HepG2 (cell line): Measurements from ENCODE around the gene KRT79. TPM values are rescaled to one million over a fixed set of nuclear protein-coding genes. Genes with fewer than 3 reads are reported as not detected.

Source experiments
- CHCHD3 ChIP-seq: sonication (generic); formaldehyde crosslinking; IDR thresholded peaks from 2 replicates; pipeline ENCODE4 v1.8.0; 2022; ENCODE audit warnings: mild to moderate bottlenecking, missing genetic modification reagents, moderate library complexity
- FOXK1 ChIP-seq: sonication (generic); formaldehyde crosslinking; IDR thresholded peaks from 2 replicates; pipeline ENCODE4 v1.4.0; 2020; ENCODE audit warnings: low read depth, missing genetic modification reagents, borderline replicate concordance
- HHEX ChIP-seq: IDR thresholded peaks from 2 replicates; pipeline ENCODE4 v1.6.1; 2016; ENCODE audit warnings: control low read depth
- HNF4A ChIP-seq: sonication (generic); formaldehyde crosslinking; IDR thresholded peaks from 2 replicates; pipeline ENCODE4 v1.4.0; 2020; ENCODE audit warnings: missing genetic modification reagents
- HNRNPL ChIP-seq: fragments of 200-400 bp; formaldehyde crosslinking; IDR thresholded peaks from 2 replicates; pipeline ENCODE4 v1.6.1; 2017; ENCODE audit warnings: mild to moderate bottlenecking, low read depth, low read length
- HOXD1 ChIP-seq: sonication (generic); formaldehyde crosslinking; IDR thresholded peaks from 2 replicates; pipeline ENCODE4 v1.5.0; 2020; ENCODE audit warnings: missing genetic modification reagents
- JUN ChIP-seq: sonication (generic); formaldehyde crosslinking; IDR thresholded peaks from 2 replicates; pipeline ENCODE4 v1.4.0; 2020; ENCODE audit warnings: mild to moderate bottlenecking, missing genetic modification reagents
- MAFF ChIP-seq: IDR thresholded peaks from 2 replicates; pipeline ENCODE4 v1.6.1; 2011; ENCODE audit warnings: low read depth, low read length, improper control_type of control experiment
- MIER3 ChIP-seq: IDR thresholded peaks from 2 replicates; pipeline ENCODE4 v1.6.1; 2016; ENCODE audit warnings: missing compliant biosample characterization, borderline replicate concordance
- SNAPC2 ChIP-seq: sonication (generic); formaldehyde crosslinking; IDR thresholded peaks from 2 replicates; pipeline ENCODE4 v1.8.1; 2022; ENCODE audit warnings: mild to moderate bottlenecking, missing genetic modification reagents
- ZEB1 ChIP-seq: IDR thresholded peaks from 2 replicates; pipeline ENCODE4 v1.6.1; 2012; ENCODE audit warnings: mild to moderate bottlenecking, low read depth, inconsistent platforms; ENCODE audit not compliant: insufficient replicate concordance
- ZMAT3 ChIP-seq: sonication (generic); formaldehyde crosslinking; conservative IDR thresholded peaks from 2 replicates; pipeline ENCODE4 v1.7.0; 2021; ENCODE audit warnings: missing genetic modification reagents
- ZNF432 ChIP-seq: sonication (generic); formaldehyde crosslinking; IDR thresholded peaks from 2 replicates; pipeline ENCODE4 v1.5.0; 2020; ENCODE audit warnings: missing genetic modification reagents, mild to moderate bottlenecking, borderline replicate concordance
- ZNF572 ChIP-seq: sonication (generic); formaldehyde crosslinking; IDR thresholded peaks from 2 replicates; pipeline ENCODE4 v1.5.1; 2020; ENCODE audit warnings: mild to moderate bottlenecking, missing genetic modification reagents
- ZNF670 ChIP-seq: sonication (generic); formaldehyde crosslinking; IDR thresholded peaks from 2 replicates; pipeline ENCODE4 v1.8.0; 2022; ENCODE audit warnings: mild to moderate bottlenecking, missing genetic modification reagents, borderline replicate concordance
- ZNF674 ChIP-seq: sonication (generic); formaldehyde crosslinking; IDR thresholded peaks from 2 replicates; pipeline ENCODE4 v1.5.0; 2020; ENCODE audit warnings: low read depth, mild to moderate bottlenecking, missing genetic modification reagents
- ZNF781 ChIP-seq: sonication (generic); formaldehyde crosslinking; IDR thresholded peaks from 2 replicates; pipeline ENCODE4 v1.5.1; 2020; ENCODE audit warnings: borderline replicate concordance, mild to moderate bottlenecking, missing genetic modification reagents; ENCODE audit errors: not compliant biosample characterization
- polyA plus RNA-seq, 8 experiments: library from polyadenylated mRNA; depleted of rRNA in 3 of 8; stranded (reverse) in 7 of 8; unstranded in 1 of 8; fragments of >200 nt; fragmentation: Illumina TruSeq in 4 of 8; extraction: Trizol in 4 of 8; gene quantifications; 2 replicates each; pipeline versions ENCODE4 v1.2.1 to v1.2.3, GENCODE V29; 2011 to 2016; ENCODE audit warnings: low read depth in 4 of 8, missing spikeins in 1 of 8, mixed read lengths in 1 of 8; ENCODE audit not compliant: insufficient read depth in 1 of 8
- total RNA-seq, 5 experiments: library from RNA; depleted of rRNA; stranded (reverse); fragments of >200 nt; fragmentation: Illumina TruSeq; extraction: Trizol; gene quantifications; 2 replicates each; pipeline ENCODE4 v1.2.3, GENCODE V29; 2016; ENCODE audit warnings: low read depth in 1 of 5
- TF ChIP-seq, protein P1 (sequence below): sonication (generic); formaldehyde crosslinking; IDR thresholded peaks from 2 replicates; pipeline ENCODE4 v1.5.1; 2020; ENCODE audit warnings: missing genetic modification reagents, mild to moderate bottlenecking, borderline replicate concordance
- TF ChIP-seq, protein P2 (sequence below): sonication (generic); formaldehyde crosslinking; IDR thresholded peaks from 2 replicates; pipeline ENCODE4 v1.5.1; 2020; ENCODE audit warnings: missing genetic modification reagents, mild to moderate bottlenecking, borderline replicate concordance
- TF ChIP-seq, protein P3 (sequence below): sonication (generic); formaldehyde crosslinking; IDR thresholded peaks from 2 replicates; pipeline ENCODE4 v1.5.1; 2020; ENCODE audit warnings: missing genetic modification reagents, mild to moderate bottlenecking, borderline replicate concordance
- TF ChIP-seq, protein P4 (sequence below): sonication (generic); formaldehyde crosslinking; IDR thresholded peaks from 2 replicates; pipeline ENCODE4 v1.4.0; 2020; ENCODE audit warnings: missing genetic modification reagents
- TF ChIP-seq, protein P5 (sequence below): sonication (generic); formaldehyde crosslinking; IDR thresholded peaks from 2 replicates; pipeline ENCODE4 v1.4.0; 2020; ENCODE audit warnings: mild to moderate bottlenecking, missing genetic modification reagents

The KRT79 gene
- total and polyA plus RNA-seq, 2 of the 13 experiments (the other 11 are each of a cell fraction or from before 2014, with no cell fraction given) = 0.09 TPM; not detected in 1

DNA sequence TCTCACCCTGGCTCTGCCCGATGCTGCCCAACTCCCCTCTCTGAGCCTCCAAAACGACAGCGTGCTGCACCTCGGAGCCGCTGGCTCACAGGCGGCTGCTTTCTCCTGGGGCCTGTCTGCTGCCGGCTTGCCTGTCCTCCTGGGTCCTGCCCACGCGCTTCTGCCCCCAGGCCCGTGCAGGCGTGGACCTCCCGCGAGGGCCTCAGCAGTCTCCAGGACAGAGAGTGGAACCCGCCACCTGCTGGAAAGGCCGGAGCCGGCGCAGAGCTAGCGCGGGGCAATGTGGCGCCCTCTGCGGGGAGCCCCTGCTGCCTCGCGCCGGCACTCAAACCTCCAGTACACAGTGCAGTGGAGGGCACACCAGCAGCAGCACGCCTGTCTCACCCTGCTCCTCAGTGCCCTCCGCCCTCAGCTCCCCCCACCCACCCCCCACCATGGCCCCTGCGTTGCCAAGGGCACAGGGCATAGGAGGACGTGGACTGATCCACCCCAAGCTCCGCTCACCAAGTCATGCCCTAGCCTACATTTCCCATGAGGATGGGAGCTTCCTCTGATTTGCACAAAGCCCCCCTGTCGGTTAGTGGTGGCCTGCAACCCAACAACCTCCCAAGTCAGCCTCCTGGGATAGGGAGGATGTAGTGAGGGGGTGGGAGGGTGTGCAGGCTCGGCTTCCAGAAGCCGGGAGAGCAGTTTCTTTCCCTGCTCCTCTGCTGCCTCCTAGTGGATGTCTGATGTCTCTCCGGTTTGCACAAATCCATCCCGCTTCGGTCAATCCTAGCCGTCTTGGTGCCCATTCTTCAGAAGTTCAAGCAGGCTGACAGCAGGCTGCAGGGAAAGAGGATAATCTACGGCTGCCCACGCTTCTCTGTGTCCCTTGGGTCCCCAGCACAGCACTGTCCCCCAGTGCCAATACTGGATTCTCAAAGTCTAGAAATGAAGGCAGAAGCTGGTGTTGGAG is 45.6 kb upstream of the KRT79 start (continued):
- TF ChIP-seq, protein P1, sequence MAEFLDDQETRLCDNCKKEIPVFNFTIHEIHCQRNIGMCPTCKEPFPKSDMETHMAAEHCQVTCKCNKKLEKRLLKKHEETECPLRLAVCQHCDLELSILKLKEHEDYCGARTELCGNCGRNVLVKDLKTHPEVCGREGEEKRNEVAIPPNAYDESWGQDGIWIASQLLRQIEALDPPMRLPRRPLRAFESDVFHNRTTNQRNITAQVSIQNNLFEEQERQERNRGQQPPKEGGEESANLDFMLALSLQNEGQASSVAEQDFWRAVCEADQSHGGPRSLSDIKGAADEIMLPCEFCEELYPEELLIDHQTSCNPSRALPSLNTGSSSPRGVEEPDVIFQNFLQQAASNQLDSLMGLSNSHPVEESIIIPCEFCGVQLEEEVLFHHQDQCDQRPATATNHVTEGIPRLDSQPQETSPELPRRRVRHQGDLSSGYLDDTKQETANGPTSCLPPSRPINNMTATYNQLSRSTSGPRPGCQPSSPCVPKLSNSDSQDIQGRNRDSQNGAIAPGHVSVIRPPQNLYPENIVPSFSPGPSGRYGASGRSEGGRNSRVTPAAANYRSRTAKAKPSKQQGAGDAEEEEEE (CRISPR knock-in tag) = no peak
- TF ChIP-seq MAFF = no peak
- TF ChIP-seq, protein P2, sequence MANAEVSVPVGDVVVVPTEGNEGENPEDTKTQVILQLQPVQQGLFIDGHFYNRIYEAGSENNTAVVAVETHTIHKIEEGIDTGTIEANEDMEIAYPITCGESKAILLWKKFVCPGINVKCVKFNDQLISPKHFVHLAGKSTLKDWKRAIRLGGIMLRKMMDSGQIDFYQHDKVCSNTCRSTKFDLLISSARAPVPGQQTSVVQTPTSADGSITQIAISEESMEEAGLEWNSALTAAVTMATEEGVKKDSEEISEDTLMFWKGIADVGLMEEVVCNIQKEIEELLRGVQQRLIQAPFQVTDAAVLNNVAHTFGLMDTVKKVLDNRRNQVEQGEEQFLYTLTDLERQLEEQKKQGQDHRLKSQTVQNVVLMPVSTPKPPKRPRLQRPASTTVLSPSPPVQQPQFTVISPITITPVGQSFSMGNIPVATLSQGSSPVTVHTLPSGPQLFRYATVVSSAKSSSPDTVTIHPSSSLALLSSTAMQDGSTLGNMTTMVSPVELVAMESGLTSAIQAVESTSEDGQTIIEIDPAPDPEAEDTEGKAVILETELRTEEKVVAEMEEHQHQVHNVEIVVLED (CRISPR knock-in tag) = no peak
- no peak for TF ChIP-seq ZEB1
- 0 out of 2 replicates have a peak, but pooled peaks have one; percentile 39 for TF ChIP-seq HNRNPL
- no peak for TF ChIP-seq HNF4A (CRISPR knock-in tag)
- TF ChIP-seq ZNF572 = 0 out of 2 replicates have a peak, but pooled peaks have one; percentile 36
- TF ChIP-seq, protein P3, sequence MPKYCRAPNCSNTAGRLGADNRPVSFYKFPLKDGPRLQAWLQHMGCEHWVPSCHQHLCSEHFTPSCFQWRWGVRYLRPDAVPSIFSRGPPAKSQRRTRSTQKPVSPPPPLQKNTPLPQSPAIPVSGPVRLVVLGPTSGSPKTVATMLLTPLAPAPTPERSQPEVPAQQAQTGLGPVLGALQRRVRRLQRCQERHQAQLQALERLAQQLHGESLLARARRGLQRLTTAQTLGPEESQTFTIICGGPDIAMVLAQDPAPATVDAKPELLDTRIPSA = no peak
- TF ChIP-seq ZMAT3 = 0 out of 2 replicates have a peak, but pooled peaks have one; percentile 47
- TF ChIP-seq MIER3 (CRISPR knock-in tag) = no peak
- no peak for TF ChIP-seq JUN (CRISPR knock-in tag)
- TF ChIP-seq, protein P4, sequence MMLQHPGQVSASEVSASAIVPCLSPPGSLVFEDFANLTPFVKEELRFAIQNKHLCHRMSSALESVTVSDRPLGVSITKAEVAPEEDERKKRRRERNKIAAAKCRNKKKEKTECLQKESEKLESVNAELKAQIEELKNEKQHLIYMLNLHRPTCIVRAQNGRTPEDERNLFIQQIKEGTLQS = no peak
- TF ChIP-seq CHCHD3 (CRISPR knock-in tag) = no peak
- 0 out of 2 replicates have a peak, but pooled peaks have one; percentile 17 for TF ChIP-seq HOXD1 (CRISPR knock-in tag)
- TF ChIP-seq FOXK1 = no peak
- peak; percentile 73; the same call in 1 of the 2 replicates for TF ChIP-seq ZNF670 (CRISPR knock-in tag)
- TF ChIP-seq HHEX (CRISPR knock-in tag) = no peak
- TF ChIP-seq SNAPC2 = 0 out of 2 replicates have a peak, but pooled peaks have one; percentile 34
- TF ChIP-seq ZNF781 (CRISPR knock-in tag) = no peak
- TF ChIP-seq, protein P5, sequence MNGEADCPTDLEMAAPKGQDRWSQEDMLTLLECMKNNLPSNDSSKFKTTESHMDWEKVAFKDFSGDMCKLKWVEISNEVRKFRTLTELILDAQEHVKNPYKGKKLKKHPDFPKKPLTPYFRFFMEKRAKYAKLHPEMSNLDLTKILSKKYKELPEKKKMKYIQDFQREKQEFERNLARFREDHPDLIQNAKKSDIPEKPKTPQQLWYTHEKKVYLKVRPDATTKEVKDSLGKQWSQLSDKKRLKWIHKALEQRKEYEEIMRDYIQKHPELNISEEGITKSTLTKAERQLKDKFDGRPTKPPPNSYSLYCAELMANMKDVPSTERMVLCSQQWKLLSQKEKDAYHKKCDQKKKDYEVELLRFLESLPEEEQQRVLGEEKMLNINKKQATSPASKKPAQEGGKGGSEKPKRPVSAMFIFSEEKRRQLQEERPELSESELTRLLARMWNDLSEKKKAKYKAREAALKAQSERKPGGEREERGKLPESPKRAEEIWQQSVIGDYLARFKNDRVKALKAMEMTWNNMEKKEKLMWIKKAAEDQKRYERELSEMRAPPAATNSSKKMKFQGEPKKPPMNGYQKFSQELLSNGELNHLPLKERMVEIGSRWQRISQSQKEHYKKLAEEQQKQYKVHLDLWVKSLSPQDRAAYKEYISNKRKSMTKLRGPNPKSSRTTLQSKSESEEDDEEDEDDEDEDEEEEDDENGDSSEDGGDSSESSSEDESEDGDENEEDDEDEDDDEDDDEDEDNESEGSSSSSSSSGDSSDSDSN (CRISPR knock-in tag) = peak; percentile 74
- TF ChIP-seq ZNF674 (CRISPR knock-in tag) = no peak
- no peak for TF ChIP-seq ZNF432
